Measurements from ENCODE around the gene ZAR1L. TPM values are rescaled to one million over a fixed set of nuclear protein-coding genes. Genes with fewer than 3 reads are reported as not detected.

ZAR1L gene
- total RNA-seq, 4 donors from 2014 or later: not detected

DNA sequence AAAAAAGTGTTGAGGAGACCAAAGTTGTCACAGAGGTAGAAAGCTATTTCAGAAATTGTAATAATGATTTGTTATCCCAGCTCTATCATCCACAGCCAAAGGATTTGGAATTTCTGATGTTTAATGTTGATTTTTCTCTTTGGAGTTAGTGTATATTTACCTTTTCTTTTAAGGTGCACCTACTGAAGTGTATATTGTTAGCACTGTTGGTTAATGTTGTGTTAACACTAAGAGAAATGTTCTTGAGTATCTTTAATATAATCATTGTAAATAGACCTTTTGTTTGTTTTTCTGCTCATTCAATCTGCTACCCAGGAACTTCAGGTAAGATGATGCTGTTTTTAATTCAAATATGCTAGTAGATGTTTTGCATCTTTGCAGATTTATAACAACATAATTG is 57.5 kb downstream of the ZAR1L start:
- Histone ChIP-seq H3K4me1 (peaks cover 16% of the 10 kb centered on the region), H3K36me3 (peaks cover 3% of the 10 kb centered on the region), H3K27me3 (no peaks in the 10 kb centered on the region), H3K9me3 (no peaks in the 10 kb centered on the region), H3K27ac (no peak overlapping the region), H3K4me3 (no peak overlapping the region)
- no peak for DNase-seq (ENCODE audit: low spot score in 2 of 2)
- no peak for TF ChIP-seq POLR2A (IDR thresholded peaks at IDR 0.05)
- TF ChIP-seq, protein P1, sequence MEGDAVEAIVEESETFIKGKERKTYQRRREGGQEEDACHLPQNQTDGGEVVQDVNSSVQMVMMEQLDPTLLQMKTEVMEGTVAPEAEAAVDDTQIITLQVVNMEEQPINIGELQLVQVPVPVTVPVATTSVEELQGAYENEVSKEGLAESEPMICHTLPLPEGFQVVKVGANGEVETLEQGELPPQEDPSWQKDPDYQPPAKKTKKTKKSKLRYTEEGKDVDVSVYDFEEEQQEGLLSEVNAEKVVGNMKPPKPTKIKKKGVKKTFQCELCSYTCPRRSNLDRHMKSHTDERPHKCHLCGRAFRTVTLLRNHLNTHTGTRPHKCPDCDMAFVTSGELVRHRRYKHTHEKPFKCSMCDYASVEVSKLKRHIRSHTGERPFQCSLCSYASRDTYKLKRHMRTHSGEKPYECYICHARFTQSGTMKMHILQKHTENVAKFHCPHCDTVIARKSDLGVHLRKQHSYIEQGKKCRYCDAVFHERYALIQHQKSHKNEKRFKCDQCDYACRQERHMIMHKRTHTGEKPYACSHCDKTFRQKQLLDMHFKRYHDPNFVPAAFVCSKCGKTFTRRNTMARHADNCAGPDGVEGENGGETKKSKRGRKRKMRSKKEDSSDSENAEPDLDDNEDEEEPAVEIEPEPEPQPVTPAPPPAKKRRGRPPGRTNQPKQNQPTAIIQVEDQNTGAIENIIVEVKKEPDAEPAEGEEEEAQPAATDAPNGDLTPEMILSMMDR (IDR thresholded peaks at IDR 0.05): no peak
- TF ChIP-seq EP300 (IDR thresholded peaks at IDR 0.05): no peak
- no peak for TF ChIP-seq POLR2AphosphoS5 (IDR thresholded peaks at IDR 0.05)

DNA sequence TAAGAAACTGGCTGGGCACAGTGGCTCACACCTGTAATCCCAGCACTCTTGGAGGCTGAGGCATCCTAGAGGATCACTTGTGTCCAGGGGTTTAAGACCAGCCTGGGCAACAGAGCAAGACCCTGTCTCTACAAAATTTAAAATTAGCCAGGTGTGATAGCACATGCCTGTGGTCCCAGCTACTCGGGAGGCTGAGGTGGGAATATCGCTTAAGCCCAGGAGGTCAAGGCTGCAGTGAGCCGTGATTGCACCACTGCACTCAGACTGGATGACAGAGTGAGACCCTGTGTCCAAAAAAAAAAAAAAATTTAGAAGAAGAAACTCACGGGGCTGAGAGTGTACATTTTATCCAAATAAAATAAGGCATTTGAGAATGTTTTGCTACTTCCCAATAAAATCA is 58.9 kb downstream of the ZAR1L start:
- WGBS: 86% methylated on average over 4 of the region's 4 CpGs
- Histone ChIP-seq H3K4me3 (no peak overlapping the region), H3K9me3 (no peaks in the 10 kb centered on the region), H3K27me3 (no peaks in the 10 kb centered on the region), H3K36me3 (peaks cover 3% of the 10 kb centered on the region), H3K4me1 (peaks cover 9% of the 10 kb centered on the region), H3K27ac (no peak overlapping the region)
- TF ChIP-seq POLR2A (IDR thresholded peaks at IDR 0.05) (no peak), POLR2AphosphoS5 (IDR thresholded peaks at IDR 0.05) (no peak), EP300 (IDR thresholded peaks at IDR 0.05) (no peak)
- TF ChIP-seq, protein P1 (IDR thresholded peaks at IDR 0.05): no peak
- DNase-seq (ENCODE audit: low spot score in 2 of 2): no peak

DNA sequence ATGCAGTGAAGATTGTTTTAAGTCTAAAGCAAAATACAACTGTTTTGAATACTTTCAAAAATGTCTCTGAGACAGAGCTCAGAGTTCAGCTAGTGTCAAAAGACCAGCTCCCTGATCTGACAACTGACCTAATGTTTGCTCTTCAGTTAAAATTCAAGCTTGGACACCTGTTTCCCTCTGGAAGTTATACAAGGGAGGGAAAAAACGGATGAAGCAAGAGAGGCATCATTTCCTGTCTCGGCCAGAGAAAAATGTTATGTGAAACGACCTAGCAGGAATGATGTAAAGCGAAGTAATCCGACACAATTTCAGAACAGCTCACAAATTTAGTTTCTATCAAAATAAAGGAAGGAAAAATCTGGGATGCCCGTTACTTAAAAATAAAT is 59.4 kb downstream of the ZAR1L start:
- no peaks in the 10 kb centered on the region for H3K27me3 ChIP-seq
- peak overlapping the region; percentile 30 for H3K4me3 ChIP-seq
- TF ChIP-seq POLR2AphosphoS5 (IDR thresholded peaks at IDR 0.05) (no peak), POLR2A (IDR thresholded peaks at IDR 0.05) (no peak), EP300 (IDR thresholded peaks at IDR 0.05) (no peak)
- TF ChIP-seq, protein P1 (IDR thresholded peaks at IDR 0.05): no peak
- peaks cover 4% of the 10 kb centered on the region for H3K36me3 ChIP-seq
- WGBS: 68% methylated on average over 6 of the region's 6 CpGs
- peak overlapping the region; percentile 71 for H3K27ac ChIP-seq
- H3K9me3 ChIP-seq: no peaks in the 10 kb centered on the region
- DNase-seq (ENCODE audit: low spot score in 2 of 2): no peak
- H3K4me1 ChIP-seq: peaks cover 8% of the 10 kb centered on the region

DNA sequence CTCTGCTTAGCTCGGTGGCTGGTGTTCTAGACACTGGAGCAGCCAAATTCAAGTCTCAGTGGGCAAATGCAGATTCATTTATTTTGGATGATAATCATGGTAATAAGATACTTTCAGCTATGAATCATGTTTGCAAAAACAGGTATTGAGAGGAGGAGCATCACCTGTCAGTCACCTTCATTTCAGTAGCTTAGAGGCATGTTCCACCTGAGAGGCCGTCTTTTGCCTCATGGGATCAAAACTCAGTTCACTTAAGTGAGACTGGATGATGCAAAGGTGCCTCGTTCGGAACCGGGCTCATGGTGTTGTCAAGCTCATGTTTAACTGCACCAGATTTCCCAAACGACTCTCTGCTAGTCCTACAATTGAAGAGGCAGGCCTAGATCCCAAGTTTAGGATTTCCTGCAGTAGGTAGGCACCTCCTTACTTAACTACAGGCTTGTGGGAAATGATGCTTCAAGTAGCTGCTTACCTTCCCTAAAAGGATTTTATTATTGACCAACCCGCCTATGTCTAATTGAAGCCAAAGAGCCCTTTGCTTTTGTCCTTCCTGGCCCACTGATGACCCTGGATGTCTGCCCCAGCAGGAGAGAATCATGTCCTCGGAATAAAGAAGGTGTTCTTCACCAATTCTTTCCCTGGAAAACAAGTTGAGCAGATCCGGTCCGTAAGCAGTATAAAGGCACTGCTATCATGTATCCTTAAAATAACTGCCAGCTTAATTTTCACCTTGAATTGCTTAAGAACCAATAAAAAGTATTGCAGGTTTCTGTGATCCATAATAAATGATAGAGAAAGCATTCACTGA is 60.0 kb downstream of the ZAR1L start:
- Histone ChIP-seq H3K27ac (peak overlapping the region; percentile 71), H3K9me3 (no peaks in the 10 kb centered on the region), H3K36me3 (peaks cover 9% of the 10 kb centered on the region), H3K4me3 (peak overlapping the region; percentile 30), H3K4me1 (peaks cover 8% of the 10 kb centered on the region), H3K27me3 (no peaks in the 10 kb centered on the region)
- TF ChIP-seq POLR2A (IDR thresholded peaks at IDR 0.05) (no peak), POLR2AphosphoS5 (IDR thresholded peaks at IDR 0.05) (no peak)
- TF ChIP-seq, protein P1 (IDR thresholded peaks at IDR 0.05): no peak
- DNase-seq (ENCODE audit: low spot score in 2 of 2): no peak
- 45% methylated on average over 10 of the region's 10 CpGs for WGBS

DNA sequence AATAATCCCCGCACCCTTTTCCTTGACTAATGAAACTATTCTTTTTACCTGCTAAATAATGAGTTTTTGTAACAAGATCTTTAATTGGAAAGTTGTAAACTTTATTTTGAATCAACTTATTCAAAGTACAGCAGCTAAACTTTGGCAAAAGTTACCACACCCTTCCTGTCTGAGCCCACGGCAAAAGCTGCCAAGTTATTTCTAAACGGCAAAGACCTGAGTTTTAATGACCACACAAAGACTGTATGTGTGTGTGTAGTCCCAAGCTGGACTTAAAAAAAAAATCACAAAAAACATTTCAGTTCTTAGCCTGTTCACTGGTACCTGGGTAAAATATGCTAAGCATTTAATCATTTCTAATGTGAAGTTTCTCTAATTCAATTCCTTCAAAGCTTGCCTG is 60.7 kb downstream of the ZAR1L start:
- peaks cover 8% of the 10 kb centered on the region for H3K4me1 ChIP-seq
- peak overlapping the region; percentile 30 for H3K4me3 ChIP-seq
- H3K27ac ChIP-seq: peak overlapping the region; percentile 71
- H3K36me3 ChIP-seq: peaks cover 15% of the 10 kb centered on the region
- H3K9me3 ChIP-seq: no peaks in the 10 kb centered on the region
- no peak for DNase-seq (ENCODE audit: low spot score in 2 of 2)
- H3K27me3 ChIP-seq: no peaks in the 10 kb centered on the region
- no peak for TF ChIP-seq EP300 (IDR thresholded peaks at IDR 0.05)
- TF ChIP-seq, protein P1 (IDR thresholded peaks at IDR 0.05): no peak
- WGBS: 22% methylated on average over 3 of the region's 3 CpGs
